Right ventricle myocardium superior (tissue), 1 donor: ENCODE results near the gene MAP4. TPM values are rescaled to one million over a fixed set of nuclear protein-coding genes. Genes with fewer than 3 reads are reported as not detected.
A peak's percentile ranks its signal among the peaks of the same experiment; 100 is the strongest.

Experiments
- ATAC-seq: fragments of 200-7000 bp; cut with Tn5 transposase; one replicate; pipeline ENCODE4 v1.9.1; 2020; ENCODE audit warnings: mild to moderate bottlenecking; ENCODE audit not compliant: poor library complexity
- DNase-seq: peaks from one replicate; pipeline ENCODE4 v3.0.0-alpha.2; 2020
- intact Hi-C: fragments of 100-400 bp; cut with DNase I; formaldehyde crosslinking; loops from one replicate; pipeline ENCODE4 v1.11.2; 2022
- total RNA-seq: library from RNA; stranded (reverse); fragmentation: NEBNext Ultra II Directional; extraction: Animal tissue kit (Norgen Biotek cat#: 25700); gene quantifications from one replicate; pipeline ENCODE4 v1.2.1, GENCODE V29; 2021
- donor health status: DM: no; HTN: yes; CAD: no; lungs with severe emphysema.

The MAP4 gene
- total RNA-seq, 1 donor from 2014 or later, result 426 TPM

- intact Hi-C loops, result no loop called here
- ATAC-seq, result no peak
Measured at GRCh38 chr3:47984075-47984728, 32.0 kb downstream of the MAP4 start.

DNA sequence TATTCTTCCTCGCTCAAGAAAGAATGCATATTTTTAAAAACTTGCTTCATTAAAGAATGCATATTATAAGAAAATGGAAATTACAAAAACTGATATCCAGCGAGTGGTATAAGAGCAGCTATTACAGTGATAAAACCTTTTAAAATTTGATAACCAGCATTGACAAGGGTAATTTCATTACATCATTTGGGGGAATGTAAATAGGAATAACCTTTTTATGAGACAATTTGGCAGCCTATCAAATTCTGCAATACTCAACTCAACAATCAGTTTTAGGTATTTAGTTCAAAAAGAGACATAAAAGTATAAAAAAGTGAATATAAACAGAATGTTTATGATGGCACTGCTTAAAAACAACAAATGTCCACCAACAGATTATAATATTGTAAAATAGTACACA lies 35.4 kb downstream of the MAP4 start:
- ATAC-seq (no peak), DNase-seq (no peak)
- intact Hi-C loops, result no loop called here

More at GRCh38 chr3:47984075-47984728, 32.0 kb downstream of the MAP4 start:
- DNase-seq, result no peak

DNA sequence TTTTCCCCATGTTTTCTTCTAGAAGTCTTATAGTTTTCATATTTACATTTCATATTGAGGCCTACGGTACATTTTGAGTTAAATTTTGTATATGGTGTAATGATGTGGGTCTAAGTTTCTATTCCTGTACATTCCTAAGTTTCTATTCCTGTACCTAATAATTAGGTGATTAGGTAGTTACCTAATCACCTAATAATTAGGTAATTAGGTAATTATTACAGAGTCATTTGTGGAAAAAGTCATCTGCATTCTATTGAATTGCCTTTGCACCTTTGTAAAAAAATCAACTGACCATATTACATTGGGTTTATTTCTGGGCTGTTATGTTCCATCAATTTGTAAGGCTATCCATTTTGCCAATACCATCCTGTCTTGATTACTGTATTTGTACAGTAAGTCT lies 37.1 kb downstream of the MAP4 start:
- DNase-seq (no peak), ATAC-seq (no peak)
- intact Hi-C loops, result no loop called here

GRCh38 chr3:47978386-47978785 lies 37.8 kb downstream of the MAP4 start:
- no peak for DNase-seq
- intact Hi-C loops, result no loop called here
- no peak for ATAC-seq

- DNase-seq, result no peak
- no peak for ATAC-seq
- intact Hi-C loops, result no loop called here
Measured at GRCh38 chr3:47976135-47976732, 40.0 kb downstream of the MAP4 start.

DNA sequence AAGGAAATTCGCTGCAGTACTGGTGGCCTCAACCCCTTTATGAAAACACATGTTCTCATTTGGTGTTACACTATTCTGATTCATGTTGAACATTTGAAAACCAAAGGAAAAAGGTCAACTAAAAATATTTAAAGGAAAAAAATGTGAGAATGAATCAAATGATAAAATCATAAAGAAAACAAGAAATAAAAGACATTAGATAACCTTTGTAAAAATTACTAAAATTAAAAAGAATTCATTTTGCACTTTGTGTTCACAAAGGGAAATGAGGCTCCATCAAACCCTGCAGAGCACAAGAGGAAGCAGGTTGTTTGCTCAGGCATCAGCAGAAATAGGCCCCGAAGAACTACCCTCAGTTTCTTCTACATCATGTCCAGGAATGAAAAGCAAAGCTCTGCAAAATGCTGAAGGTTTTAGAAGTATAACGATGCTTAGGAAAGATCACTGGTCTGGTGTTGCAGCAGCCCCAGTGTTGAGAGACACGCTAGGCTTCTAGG lies 41.2 kb downstream of the MAP4 start:
- ATAC-seq, result no peak
- DNase-seq, result no peak
- intact Hi-C loops, result no loop called here

DNA sequence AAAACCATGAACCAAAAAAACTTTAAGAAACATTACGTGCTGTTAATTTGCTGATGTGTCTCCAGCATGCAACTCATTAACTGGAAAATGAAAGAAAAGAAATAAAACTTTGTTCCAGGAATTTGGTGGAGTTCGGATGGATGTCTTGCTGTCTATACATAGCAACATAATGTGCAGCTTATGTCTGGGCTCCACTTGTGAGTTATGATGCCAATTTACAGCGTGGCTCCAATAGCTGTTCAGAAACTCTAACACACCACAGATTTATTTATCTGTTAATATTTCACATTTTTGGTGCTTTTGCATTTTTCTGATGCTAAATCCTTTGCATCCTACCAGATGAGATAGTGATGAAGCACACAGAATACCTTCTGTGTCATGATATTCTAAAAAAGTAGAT lies 45.1 kb downstream of the MAP4 start:
- intact Hi-C loops, result no loop called here
- ATAC-seq, result no peak
- no peak for DNase-seq

DNA sequence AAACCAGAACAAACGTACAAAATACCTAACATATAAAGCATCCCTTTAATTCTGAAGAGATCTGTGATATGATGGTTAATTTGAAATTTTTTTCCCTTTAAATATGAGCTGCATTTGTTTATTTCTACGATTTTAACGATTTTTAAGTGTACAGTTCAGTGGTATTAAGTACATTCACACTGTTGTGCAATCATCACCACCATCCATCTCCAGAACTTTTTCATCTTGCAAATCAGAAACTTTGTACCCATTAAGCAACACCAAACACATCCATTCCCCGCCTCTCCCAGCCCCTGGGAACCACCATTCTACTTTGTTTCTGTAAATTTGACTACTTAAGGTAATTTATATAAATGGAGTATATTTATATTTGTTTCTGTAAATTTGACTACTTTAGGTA lies 51.5 kb downstream of the MAP4 start:
- DNase-seq, result no peak
- no peak for ATAC-seq
- intact Hi-C loops, result no loop called here

- no peak for DNase-seq
- intact Hi-C loops, result no loop called here
- ATAC-seq, result no peak
Measured at GRCh38 chr3:47961815-47962606, 54.2 kb downstream of the MAP4 start.

DNA sequence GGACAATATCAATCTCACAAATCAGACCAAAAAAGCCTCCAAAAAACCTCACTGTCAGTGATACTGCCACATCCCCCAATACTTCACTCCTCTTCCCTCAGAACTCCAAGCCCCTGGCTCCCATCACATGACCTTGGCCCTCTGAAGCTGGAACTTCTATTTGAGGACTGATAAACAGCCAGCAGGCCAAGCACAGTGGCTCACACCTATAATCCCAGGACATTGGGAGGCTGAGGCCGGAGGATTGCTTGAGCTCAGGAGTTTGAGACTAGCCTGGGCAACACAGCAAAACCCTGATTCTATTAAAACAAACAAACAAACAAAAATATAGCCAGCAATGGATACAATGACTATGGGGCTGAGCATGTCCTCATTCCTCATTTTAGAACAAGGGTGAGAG lies 55.2 kb downstream of the MAP4 start:
- DNase-seq (no peak), ATAC-seq (no peak)
- intact Hi-C loops, result no loop called here

DNA sequence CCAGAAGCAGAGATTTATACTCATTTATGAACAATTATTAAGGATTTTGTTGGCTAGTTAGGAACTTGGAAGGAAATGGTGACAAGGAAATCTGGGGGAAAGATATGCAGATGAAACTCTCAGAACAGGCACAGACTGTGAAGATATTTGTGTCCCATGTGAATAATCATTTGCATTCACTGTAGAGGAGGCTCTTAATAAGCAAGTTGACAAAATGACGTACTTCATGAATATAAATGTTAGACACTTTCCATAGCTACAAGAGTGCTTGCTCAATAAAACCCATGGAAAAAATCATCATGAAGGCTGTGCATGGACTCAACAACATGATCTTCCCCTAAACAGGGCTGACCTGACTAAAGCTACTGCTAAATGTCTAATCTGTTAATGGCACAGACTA lies 59.7 kb downstream of the MAP4 start:
- DNase-seq (no peak), ATAC-seq (no peak)
- intact Hi-C loops, result no loop called here

DNA sequence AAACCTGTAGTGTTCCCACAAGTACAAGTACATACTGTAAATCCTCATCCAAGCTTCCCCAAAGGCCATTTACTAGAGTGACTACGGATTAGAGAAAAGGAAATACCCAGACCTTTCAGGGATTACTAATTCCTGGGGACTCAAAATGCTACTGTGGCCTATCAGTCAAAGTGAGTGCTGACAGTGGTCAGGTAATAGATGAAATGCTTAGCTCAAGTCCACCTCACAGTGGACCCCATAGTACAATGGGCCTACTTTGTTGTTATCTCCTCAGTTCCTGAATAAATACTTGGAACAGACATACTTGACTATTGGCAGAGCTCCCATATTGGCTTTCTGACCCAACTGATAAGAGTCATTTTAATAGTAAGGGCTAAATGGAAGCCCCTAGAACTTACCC lies 61.6 kb downstream of the MAP4 start:
- ATAC-seq (peak; percentile 60), DNase-seq (no peak)

GRCh38 chr3:47950453-47951169 lies 65.6 kb downstream of the MAP4 start:
- no peak for DNase-seq
- intact Hi-C loops, result no loop called here
- ATAC-seq, result no peak

More for the DNA sequence above, 61.6 kb downstream of the MAP4 start:
- intact Hi-C loops, result no loop called here

DNA sequence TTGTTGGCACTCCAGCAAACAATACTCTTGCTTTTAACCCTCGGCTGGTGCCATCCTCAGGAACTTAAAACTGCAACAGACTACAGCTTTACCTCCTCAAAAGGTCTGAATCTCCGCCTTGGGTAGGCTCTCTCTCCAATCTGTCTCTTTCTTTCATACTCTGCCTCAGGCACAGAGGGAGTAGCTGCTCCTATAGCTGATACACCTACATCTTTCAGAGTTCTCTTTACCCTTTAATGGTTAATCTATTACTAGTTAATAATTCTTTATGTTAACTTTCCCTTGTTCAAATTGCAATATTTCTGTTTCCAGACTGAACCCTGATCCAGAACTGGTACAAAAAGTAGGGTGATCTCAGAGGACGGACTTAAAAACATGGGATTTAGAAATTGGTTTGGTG lies 66.2 kb downstream of the MAP4 start:
- DNase-seq, result no peak
- intact Hi-C loops, result no loop called here
- ATAC-seq, result no peak

DNA sequence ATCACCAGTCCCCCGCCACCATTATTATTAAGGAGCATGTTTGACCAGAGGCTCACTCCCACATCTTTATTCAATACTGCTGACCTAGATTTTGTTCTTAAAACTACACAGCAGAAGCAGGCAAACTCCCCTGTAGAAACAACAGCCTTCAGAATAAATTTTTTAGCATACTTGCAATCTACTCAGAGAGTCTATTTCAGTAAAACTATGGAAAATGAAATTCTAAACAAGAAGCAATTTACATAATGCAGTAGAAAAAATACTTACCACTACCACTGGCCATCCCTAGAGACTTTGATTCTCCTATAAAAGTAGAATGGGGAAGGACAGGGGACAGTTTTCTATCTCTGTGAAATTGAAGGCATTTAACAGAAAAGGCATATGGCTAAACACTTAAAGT lies 76.0 kb downstream of the MAP4 start:
- intact Hi-C loops, result no loop called here
- ATAC-seq (no peak), DNase-seq (no peak)

- ATAC-seq, result no peak
- intact Hi-C loops, result no loop called here
- no peak for DNase-seq
Measured at GRCh38 chr3:47932421-47932820, 83.8 kb downstream of the MAP4 start.

DNA sequence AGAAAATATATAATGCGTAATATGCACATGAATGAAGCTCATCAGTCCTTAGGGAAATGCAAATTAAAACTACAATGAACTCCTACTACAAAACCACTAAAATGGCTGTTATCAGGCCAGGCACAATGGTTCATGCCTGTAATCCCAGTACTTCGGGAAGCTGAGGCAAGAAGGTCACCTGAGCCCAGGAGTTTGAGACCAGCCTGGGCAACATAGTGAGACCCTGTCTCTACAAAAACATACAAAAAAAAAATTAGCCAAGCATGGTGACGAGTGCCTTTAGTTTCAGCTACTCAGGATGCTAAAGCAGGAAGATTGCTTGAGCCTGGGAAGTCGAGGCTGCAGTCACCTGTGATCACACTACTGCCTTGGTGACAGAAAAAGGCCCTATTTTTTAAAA lies 85.2 kb downstream of the MAP4 start:
- ATAC-seq, result no peak
- no peak for DNase-seq
- intact Hi-C loops, result no loop called here

DNA sequence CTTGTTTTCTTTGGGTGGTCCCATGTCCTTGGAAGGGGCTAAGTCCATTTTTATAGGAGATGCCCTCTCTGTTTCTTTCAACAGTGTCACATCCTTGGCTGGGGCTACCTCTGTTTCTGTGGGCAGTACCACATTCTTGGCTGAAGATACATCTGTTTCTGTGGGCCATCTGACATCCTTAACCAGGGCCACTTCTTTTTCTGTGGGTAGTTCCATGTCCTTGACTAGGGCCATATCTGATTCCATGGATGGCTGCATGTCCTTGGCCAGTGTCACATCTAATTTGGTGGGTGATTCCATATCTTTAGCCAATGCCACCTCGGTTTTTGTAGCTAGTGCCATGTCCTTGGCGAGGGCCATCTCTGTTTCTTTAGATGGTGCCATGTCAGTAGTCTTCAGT lies 99.5 kb downstream of the MAP4 start:
- DNase-seq (no peak), ATAC-seq (peak; percentile 34)
- intact Hi-C loops, result no loop called here

DNA sequence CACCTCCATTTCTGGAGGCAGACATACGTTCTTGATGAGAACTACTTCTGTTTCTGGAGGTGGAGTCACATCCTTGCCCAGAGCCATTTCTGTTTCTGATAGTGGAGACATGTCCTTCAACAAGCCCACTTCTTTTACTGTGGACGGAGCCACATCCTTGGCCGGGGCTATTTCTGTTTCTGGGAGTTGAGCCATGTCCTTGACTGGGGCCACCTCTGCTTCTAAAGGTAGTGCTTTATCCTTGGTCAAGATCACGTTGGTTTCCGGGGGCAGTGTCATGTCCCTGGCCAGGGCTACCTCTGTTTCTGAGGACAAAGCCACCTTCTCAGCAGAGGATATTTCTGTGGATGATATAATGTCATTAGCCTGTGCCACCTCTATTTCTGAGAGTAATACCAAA lies 100.0 kb downstream of the MAP4 start:
- intact Hi-C loops, result no loop called here
- peak; percentile 85 for ATAC-seq
- no peak for DNase-seq
